Lower lobe of right lung (tissue), 2 donors: ENCODE measurements around the gene CACNA1H. TPM values are rescaled to one million over a fixed set of nuclear protein-coding genes. Genes with fewer than 3 reads are reported as not detected.

ENCODE experiments used
- ATAC-seq, 2 donors: fragments of 200-7000 bp; cut with Tn5 transposase; one replicate each; pipeline ENCODE4 v1.9.1; 2020 to 2022; ENCODE audit warnings: mild to moderate bottlenecking in 2 of 2, moderate library complexity in 2 of 2
- DNase-seq: peaks from one replicate; pipeline ENCODE4 v3.0.0-alpha.2; 2020
- H3K27ac ChIP-seq: fragments of 200-600 bp; one replicate; pipeline ENCODE4 v1.8.0; 2022
- H3K27me3 ChIP-seq: fragments of 200-600 bp; one replicate; pipeline ENCODE4 v1.8.0; 2022; ENCODE audit warnings: low read depth
- H3K36me3 ChIP-seq: fragments of 200-600 bp; one replicate; pipeline ENCODE4 v1.8.0; 2022; ENCODE audit warnings: mild to moderate bottlenecking
- H3K4me1 ChIP-seq: fragments of 200-600 bp; one replicate; pipeline ENCODE4 v1.8.0; 2022
- H3K4me3 ChIP-seq: fragments of 200-600 bp; one replicate; pipeline ENCODE4 v1.8.0; 2022; ENCODE audit warnings: mild to moderate bottlenecking
- H3K9me3 ChIP-seq: fragments of 200-600 bp; one replicate; pipeline ENCODE4 v1.8.0; 2022
- intact Hi-C: fragments of 100-400 bp; cut with DNase I; formaldehyde crosslinking; loops from one replicate; pipeline ENCODE4 v1.11.0; 2022
- total RNA-seq: library from RNA; stranded (reverse); fragmentation: NEBNext Ultra II Directional; extraction: Animal tissue kit (Norgen Biotek cat#: 25700); gene quantifications from one replicate; pipeline ENCODE4 v1.2.1, GENCODE V29; 2021
- TF ChIP-seq, protein P1 (sequence below): fragments of 200-600 bp; IDR thresholded peaks from one replicate; pipeline ENCODE4 v1.8.0; 2022; ENCODE audit warnings: antibody characterized with exemption, mild to moderate bottlenecking
- donor health status: DM: no; HTN: yes; CAD: no; lungs with severe emphysema.

Gene CACNA1H
- total RNA-seq, 1 donor from 2014 or later: 8.4 TPM

DNA sequence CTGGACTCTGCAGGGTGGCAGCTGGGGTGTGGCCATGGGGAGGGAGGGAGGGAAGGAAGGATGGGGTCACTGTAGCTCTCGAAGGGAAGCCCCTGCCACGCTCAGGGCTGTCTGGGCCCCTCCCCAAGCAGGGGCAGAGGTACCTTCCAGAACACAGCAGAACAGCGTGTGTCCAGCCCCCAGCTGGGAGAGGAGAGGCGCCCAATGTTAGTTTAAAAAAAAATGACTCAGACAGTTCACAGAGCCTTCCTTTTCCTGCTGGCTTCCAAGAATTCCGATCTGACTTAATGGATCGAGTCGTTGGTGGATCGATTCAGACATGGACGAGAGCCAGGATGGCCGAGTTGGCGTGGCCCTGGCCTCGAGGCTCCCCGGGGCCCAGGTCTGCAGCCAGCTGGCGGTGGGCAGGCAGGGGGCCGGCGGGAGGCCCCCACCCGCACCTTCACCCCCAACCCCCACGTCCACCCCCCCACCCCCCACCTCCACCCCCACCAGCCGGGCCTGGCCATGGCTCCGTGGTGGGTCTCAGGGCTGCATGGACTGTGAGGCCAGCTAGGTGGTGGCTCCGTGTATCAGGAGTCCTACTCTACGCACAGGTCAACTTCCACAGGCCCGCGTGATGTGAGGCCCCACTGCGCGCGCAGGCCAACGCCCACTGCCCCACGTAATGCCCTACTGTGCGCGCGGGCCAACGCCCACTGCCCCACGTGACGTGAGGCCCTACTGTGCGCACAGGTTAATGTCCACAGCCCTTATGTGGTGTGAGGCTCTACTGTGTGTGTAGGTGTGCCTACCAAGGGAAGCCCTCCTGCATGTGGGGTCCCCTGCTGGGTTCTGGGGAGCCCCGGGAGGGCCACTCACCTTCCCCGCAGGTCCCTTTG is 21.8 kb downstream of the CACNA1H start:
- H3K27ac ChIP-seq: no peak overlapping the region
- no peaks in the 10 kb centered on the region for H3K4me1 ChIP-seq
- no peak overlapping the region for H3K4me3 ChIP-seq
- no peak for ATAC-seq
- intact Hi-C loops: no loop called here
- DNase-seq: no peak
- H3K27me3 ChIP-seq: peaks cover 29% of the 10 kb centered on the region
- H3K9me3 ChIP-seq: no peaks in the 10 kb centered on the region
- no peaks in the 10 kb centered on the region for H3K36me3 ChIP-seq
- TF ChIP-seq, protein P1, sequence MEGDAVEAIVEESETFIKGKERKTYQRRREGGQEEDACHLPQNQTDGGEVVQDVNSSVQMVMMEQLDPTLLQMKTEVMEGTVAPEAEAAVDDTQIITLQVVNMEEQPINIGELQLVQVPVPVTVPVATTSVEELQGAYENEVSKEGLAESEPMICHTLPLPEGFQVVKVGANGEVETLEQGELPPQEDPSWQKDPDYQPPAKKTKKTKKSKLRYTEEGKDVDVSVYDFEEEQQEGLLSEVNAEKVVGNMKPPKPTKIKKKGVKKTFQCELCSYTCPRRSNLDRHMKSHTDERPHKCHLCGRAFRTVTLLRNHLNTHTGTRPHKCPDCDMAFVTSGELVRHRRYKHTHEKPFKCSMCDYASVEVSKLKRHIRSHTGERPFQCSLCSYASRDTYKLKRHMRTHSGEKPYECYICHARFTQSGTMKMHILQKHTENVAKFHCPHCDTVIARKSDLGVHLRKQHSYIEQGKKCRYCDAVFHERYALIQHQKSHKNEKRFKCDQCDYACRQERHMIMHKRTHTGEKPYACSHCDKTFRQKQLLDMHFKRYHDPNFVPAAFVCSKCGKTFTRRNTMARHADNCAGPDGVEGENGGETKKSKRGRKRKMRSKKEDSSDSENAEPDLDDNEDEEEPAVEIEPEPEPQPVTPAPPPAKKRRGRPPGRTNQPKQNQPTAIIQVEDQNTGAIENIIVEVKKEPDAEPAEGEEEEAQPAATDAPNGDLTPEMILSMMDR: no peak

DNA sequence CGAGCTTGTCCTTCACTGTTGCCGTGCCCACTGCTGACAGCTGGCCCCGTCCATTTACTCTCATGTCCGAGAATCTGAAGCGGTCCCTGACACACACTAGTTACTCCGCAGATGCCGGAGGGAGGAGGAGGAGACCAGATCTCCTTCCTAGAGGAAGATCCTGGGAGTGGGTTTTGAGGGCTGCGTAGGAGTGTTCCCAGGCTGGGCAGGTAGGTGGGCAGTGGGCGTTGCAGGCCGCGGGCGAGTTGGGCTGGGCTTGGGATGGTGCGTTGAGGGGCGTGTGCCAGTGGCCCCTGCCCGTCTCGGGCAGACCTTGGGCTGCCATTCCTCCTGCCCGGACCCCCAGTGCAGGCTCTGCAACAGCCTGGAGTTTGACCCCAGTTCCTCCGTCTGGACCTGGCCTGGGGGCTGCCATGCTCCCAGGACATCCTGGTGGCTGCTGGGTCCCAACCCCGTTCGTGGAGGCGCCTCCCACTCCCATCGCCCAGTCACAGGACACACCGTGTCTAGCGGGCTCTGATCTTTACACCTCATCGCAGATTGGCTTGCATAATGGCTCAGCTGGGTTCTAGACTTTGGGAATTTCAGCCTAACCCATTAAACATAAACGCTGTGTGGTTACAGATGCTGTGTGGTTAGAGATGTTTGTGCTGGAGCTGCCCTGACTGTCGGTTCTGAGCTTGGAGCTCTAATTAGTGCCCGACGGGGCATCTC is 22.8 kb downstream of the CACNA1H start:
- no peak for DNase-seq
- TF ChIP-seq, protein P1: no peak
- H3K4me3 ChIP-seq: no peak overlapping the region
- H3K27ac ChIP-seq: no peak overlapping the region
- H3K36me3 ChIP-seq: no peaks in the 10 kb centered on the region
- ATAC-seq: no peak
- no peaks in the 10 kb centered on the region for H3K9me3 ChIP-seq
- intact Hi-C loops: no loop called here
- no peaks in the 10 kb centered on the region for H3K4me1 ChIP-seq
- peaks cover 21% of the 10 kb centered on the region for H3K27me3 ChIP-seq

DNA sequence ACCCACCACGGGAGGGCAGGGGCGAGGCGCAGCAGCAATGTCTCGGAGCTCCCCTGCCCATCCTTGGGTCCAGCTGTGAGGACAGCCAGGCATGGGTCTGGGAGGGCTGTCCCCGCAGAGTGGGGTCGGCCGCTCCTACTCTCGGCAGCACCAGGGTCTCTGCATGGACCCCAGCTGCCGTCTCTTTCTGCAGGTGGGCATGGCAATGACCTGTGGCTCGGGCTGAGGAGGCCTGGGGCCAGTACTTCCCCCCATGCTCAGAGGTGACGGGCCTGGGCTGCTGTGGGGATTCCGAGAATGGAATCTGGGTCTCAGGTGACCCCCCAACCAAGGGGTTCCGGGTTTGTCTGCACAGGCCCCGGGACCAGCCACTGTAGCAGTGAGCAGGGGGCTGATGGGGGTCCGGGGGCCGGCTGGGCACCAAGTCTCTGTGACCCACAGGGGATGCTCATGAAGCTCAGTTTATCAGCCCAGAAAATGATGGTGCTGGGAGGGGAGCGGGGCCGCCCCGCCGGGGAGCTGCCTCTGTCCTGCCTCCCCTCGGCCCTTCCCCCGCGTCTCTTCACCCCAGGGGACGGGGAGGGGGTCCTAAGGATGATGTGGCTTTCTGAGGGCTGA is 23.5 kb downstream of the CACNA1H start:
- H3K4me3 ChIP-seq: no peak overlapping the region
- ATAC-seq: no peak
- peaks cover 14% of the 10 kb centered on the region for H3K27me3 ChIP-seq
- no peak overlapping the region for H3K27ac ChIP-seq
- DNase-seq: no peak
- H3K4me1 ChIP-seq: no peaks in the 10 kb centered on the region
- intact Hi-C loops: no loop called here
- no peaks in the 10 kb centered on the region for H3K9me3 ChIP-seq
- H3K36me3 ChIP-seq: no peaks in the 10 kb centered on the region
- TF ChIP-seq, protein P1: no peak

DNA sequence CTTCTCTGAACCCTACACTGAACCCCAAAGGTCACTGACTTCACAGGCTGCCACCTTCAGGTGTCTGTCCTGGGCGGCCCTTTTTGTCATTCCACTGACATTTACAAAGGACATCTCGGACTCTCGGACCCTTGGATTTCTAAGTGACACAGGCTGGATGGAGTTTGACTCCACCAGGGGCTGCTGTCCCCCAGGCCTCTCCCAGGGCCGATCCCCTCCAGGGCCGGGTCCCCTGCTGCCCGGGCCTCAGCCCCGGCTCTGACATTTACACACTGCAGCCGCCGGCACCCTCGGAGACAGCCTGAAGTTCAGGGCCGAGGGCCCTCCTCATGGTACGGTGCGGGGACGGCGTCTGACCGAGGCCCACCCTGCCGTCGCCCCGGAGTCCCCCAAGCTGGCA is 24.1 kb downstream of the CACNA1H start:
- intact Hi-C loops: no loop called here
- no peak overlapping the region for H3K4me3 ChIP-seq
- peaks cover 3% of the 10 kb centered on the region for H3K4me1 ChIP-seq
- H3K36me3 ChIP-seq: no peaks in the 10 kb centered on the region
- TF ChIP-seq, protein P1: no peak
- H3K27me3 ChIP-seq: peaks cover 9% of the 10 kb centered on the region
- no peak overlapping the region for H3K27ac ChIP-seq
- DNase-seq (no peak), ATAC-seq (no peak)
- H3K9me3 ChIP-seq: no peaks in the 10 kb centered on the region

DNA sequence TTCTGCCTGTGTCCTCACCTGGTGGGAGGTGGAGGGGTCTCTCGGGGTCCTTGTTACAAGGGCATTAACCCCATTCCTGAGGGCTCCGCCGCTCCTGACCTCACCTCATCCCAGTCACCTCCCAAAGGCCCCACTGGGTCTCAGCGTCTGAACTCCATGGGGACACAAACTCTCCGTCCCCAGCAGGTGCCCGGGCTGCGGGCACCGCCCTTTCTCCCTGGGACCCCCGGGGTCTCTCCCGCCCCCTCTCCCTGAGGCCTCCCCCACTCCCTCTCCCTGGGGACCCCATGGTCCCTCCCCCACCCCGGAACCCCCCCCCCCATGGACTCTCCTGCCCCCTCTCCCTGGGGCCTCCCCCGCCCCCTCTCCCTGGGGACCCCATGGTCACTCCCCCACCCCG is 24.8 kb downstream of the CACNA1H start:
- peaks cover 10% of the 10 kb centered on the region for H3K4me1 ChIP-seq
- H3K36me3 ChIP-seq: no peaks in the 10 kb centered on the region
- intact Hi-C loops: no loop called here
- H3K4me3 ChIP-seq: no peak overlapping the region
- DNase-seq (no peak), ATAC-seq (no peak)
- no peak overlapping the region for H3K27ac ChIP-seq
- TF ChIP-seq, protein P1: no peak
- no peaks in the 10 kb centered on the region for H3K9me3 ChIP-seq
- peaks cover 2% of the 10 kb centered on the region for H3K27me3 ChIP-seq
